Stimulated activated CD4-positive, alpha-beta T cell treated with anti-CD3 and anti-CD28 coated beads, TNF-alpha, amount 100 ng/mL, for 24 hours (primary cell): ENCODE measurements around the gene TMEM131.
A peak's percentile ranks its signal among the peaks of the same experiment; 100 is the strongest.

Experiments used
- DNase-seq, 3 experiments: peaks; one replicate each; pipeline ENCODE4 v3.0.0-alpha.2; 2020; ENCODE audit warnings: low read depth in 3 of 3

Gene TMEM131

DNA sequence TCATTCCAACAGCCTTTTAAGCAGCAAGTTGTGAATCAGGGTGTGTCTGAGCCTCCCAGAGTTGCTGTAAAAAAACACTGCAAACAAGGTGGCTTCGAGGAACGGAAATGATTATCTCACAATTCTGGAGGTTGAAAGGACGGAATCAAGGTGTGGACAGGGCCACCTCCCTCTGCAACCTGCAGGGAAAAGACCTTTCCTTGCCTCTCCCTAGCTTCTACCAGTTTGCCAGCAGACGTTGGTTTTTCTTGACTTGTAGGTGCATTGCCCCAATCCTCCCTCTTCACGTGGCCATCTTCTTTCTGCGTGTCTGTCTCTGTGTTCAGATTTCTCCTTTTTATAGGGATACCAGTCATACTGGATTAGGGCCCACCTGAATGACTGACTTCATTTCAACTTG lies 24.8 kb upstream of the TMEM131 start:
- no peak for DNase-seq

GRCh38 chr2:98016908-98017670 lies 21.3 kb upstream of the TMEM131 start:
- no peak for DNase-seq

GRCh38 chr2:98015671-98016070 lies 19.9 kb upstream of the TMEM131 start:
- DNase-seq: no peak

- DNase-seq: no peak
These were observed 18.6 kb upstream of the TMEM131 start for GRCh38 chr2:98014379-98014778.

- peak in 1 of 3 experiments; percentile 10 for DNase-seq
These were observed 17.8 kb upstream of the TMEM131 start for GRCh38 chr2:98013407-98014042.

DNA sequence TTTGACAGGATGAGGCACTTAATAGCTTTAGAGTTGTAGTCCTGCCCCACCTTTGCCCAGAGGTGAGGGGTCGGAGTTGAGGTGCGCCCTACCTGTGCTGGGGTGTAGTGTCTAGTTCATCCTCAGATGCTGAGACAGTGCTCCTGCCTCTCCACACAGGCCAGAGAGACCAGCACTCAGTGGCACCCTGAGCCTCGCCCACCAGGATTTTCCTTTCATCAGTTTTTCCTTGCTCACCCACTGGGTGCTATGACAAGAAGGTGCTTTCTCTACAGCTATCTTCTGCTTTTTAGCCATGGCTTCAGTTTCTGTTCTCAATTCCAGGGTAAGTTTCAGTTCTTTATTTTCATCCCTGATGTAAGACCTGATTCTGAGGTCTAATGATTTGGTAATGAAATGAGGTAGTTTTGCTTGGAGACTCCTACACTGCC lies 16.8 kb upstream of the TMEM131 start:
- peak in 1 of 3 experiments; percentile 47 for DNase-seq

DNA sequence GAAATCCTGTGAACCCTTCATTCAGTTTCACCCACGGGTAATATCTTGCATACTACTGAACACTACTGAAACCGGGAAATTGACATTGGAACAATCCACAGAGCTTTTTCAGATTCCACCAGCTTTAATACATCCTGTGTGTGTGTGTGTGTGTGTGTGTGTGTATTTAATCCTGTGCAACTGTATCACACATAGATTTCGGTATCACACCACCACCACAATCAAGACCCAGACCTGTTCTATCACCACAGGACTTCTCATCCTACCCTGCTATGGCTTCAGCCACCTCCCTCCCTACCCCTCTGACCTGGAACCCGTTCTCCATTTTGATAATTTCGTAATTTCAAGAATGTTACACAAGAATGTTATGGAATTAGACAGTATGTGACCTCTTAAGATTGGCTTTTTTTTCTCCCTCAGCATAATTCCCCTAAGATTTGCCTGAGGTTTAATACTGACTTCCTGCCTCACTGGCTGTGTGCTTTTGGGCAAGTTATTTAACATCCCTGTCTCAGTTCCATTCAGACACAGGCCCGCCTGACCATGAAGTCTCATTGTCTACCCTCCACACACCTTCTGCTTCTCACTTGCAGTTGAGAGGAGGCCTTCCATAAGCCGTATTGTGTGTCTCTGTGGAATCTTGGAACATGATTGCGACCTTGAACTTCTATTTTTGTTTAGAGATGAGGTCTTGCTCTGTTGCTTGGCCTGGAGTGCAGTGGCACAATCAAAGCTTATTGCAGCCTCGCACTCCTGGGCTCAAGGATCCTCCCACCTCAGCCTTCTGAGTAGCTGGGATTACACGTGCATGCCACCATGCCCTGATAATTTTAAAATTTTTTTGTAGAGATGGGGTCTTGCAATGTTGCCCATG lies 14.4 kb upstream of the TMEM131 start:
- DNase-seq: no peak

- DNase-seq: no peak
These were observed 12.7 kb upstream of the TMEM131 start for GRCh38 chr2:98008415-98008814.

- no peak for DNase-seq
These were observed 10.6 kb upstream of the TMEM131 start for GRCh38 chr2:98006378-98006777.

GRCh38 chr2:98004613-98005012 lies 8.9 kb upstream of the TMEM131 start:
- no peak for DNase-seq

DNA sequence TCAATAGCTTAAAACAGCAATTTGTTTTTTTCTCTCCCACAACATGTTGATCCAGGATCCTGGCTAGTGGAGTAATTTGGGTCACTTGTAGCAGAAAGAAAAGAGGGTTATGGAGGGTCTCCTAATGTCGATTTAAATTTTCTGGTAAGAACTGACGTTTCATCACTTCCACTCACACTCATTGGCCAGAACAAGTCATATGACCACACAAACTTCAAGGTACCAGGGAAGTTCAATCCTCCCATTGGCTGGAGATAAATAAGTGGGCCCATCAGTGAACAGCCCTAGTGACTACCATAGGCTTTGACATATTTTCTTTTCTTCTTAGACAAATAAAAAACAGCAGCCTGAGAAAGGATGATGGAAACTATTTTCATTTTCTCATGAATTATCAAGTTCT lies 8.3 kb upstream of the TMEM131 start:
- DNase-seq: no peak

- no peak for DNase-seq
These were observed 3.8 kb upstream of the TMEM131 start for GRCh38 chr2:97999536-97999935.

- no peak for DNase-seq
These were observed 2.8 kb upstream of the TMEM131 start for GRCh38 chr2:97998431-97999005.

GRCh38 chr2:97997784-97998392 lies 2.1 kb upstream of the TMEM131 start:
- no peak for DNase-seq

GRCh38 chr2:97996679-97997078 lies 931 bp upstream of the TMEM131 start:
- no peak for DNase-seq

DNA sequence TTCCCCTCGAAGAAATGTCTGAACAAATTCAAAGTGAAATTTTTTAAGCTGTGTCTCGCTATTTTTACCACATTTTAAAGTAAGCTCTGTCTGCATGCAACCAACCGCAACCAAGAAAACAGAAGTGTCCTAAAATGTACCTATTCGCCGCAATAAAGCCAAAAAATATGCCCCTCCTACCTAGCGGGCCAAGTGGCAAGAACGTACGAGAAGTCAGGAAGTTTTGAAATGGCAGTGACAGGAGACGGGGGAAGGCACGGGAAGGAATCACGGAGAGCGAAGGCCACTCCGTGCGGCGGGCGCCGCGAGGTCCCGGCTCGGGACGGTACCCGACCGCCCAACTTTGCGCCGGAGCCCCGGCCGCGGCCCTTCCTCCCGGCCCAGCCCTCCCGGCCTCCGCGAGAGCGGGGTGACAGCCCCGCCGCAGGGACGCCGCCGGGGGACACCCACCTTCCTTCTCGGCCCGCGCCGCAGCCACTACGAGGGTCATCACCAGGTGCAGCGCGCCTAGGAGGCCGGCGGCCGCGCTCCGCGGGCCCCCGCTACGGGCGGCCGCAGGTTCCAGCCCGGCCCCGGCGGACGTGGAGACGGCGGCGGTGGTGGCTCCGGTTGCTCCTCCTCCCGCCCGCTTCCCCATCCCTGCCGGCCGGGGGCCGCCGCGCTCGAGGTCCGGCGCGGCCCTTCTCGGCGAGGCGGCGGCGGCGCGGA lies 568 bp downstream of the TMEM131 start:
- DNase-seq: peak; percentile 18 to 43 (median 19)

- DNase-seq: no peak
These were observed 1.3 kb downstream of the TMEM131 start for GRCh38 chr2:97994476-97994875.

DNA sequence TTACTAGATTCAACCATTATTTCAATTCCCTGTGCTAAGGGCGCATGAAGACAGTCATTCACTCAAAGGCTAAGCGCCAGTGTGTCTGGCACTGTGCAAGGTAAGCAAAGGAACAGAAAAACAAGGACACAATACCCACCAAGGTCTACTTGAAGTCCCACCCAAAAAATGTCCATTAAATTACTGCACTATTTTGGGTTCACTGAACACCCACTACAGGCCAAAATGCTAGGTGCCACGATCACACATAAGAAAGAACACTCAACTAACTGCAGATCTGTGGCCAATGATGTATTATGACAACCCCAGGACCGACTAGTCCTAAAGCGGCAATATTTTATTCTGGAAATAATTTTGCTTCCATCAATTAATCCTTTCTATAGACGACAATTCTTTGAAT lies 1.8 kb downstream of the TMEM131 start:
- DNase-seq: no peak

- DNase-seq: no peak
These were observed 2.6 kb downstream of the TMEM131 start for GRCh38 chr2:97992836-97993825.
